Skeletal muscle satellite cell (primary cell): ENCODE results near the gene POLG2. TPM values are rescaled to one million over a fixed set of nuclear protein-coding genes. Genes with fewer than 3 reads are reported as not detected.
"Not testable (repeated sequence)": the region's sequence is repeated elsewhere in the genome, so short reads cannot be mapped to it uniquely, and the experiment has no call there.

ENCODE experiments used
- H3K27me3 ChIP-seq: 2 replicates; pipeline ENCODE4 v1.7.0; 2013; ENCODE audit warnings: low read length; ENCODE audit not compliant: control insufficient read depth, insufficient read depth
- H3K36me3 ChIP-seq: 2 replicates; pipeline ENCODE4 v1.7.0; 2013; ENCODE audit warnings: mild to moderate bottlenecking, control low read depth, low read length; ENCODE audit not compliant: insufficient read depth
- H3K4me1 ChIP-seq: 2 replicates; pipeline ENCODE4 v1.7.0; 2013; ENCODE audit warnings: low read length; ENCODE audit not compliant: control insufficient read depth, insufficient read depth
- H3K4me2 ChIP-seq: 2 replicates; pipeline ENCODE4 v1.7.0; 2013; ENCODE audit warnings: mild to moderate bottlenecking, low read length
- H3K4me3 ChIP-seq: 2 replicates; pipeline ENCODE4 v1.7.0; 2013; ENCODE audit warnings: low read length
- H3K9ac ChIP-seq: 2 replicates; pipeline ENCODE4 v1.7.0; 2013; ENCODE audit warnings: mild to moderate bottlenecking, low read depth, low read length, moderate library complexity
- H3K9me3 ChIP-seq: replicated peaks from 2 replicates; pipeline ENCODE4 v1.7.0; 2013; ENCODE audit warnings: mild to moderate bottlenecking, control low read depth, low read length
- small RNA-seq: library from RNA; depleted of rRNA; stranded (forward); fragments of <200 nt; gene quantifications from one replicate; pipeline ENCODE3, GENCODE V24; 2012

Gene POLG2

DNA sequence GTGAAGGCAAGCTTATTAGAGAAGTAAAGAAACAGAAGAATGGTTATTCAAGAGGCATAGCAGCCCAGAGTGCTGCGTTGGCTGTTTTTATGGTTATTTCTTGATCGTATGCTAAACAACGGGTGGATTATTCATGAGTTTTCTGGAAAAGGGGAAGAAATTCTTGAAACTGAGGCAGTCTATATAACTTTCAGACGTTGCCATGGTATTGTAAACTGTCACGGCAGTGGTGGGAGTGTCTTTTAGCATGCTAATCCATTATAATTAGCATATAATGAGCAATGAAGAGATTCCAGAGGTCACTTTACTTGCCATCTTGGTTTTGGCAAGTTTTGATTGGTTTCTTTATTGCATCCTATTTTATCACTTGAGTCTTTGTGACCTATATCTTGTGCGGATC lies 65.3 kb downstream of the POLG2 start:
- Histone ChIP-seq H3K4me2 (no peak overlapping the region), H3K27me3 (peaks cover 22% of the 10 kb centered on the region), H3K9me3 (no peaks in the 10 kb centered on the region), H3K4me3 (no peak overlapping the region), H3K36me3 (no peaks in the 10 kb centered on the region), H3K4me1 (no peaks in the 10 kb centered on the region), H3K9ac (no peak overlapping the region)

DNA sequence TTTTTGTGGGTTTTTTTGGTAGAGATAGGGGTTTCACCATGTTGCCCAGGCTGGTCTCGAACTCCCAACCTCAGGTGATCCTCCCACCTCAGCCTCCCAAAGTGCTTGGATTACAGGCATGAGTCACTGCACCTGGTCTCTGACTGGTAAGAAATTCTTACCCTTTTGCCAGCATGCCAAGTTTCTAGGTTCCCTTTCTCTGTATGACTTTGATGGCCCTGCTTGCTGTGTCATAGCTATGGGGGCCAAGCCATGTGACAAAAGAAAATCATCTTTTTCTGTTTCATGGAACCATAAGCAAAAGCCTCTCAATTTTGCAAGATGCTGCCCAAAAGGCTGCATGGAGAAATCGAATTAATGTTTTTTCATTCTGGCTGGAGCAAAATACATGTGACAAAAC lies 66.8 kb downstream of the POLG2 start:
- peaks cover 24% of the 10 kb centered on the region for H3K27me3 ChIP-seq

DNA sequence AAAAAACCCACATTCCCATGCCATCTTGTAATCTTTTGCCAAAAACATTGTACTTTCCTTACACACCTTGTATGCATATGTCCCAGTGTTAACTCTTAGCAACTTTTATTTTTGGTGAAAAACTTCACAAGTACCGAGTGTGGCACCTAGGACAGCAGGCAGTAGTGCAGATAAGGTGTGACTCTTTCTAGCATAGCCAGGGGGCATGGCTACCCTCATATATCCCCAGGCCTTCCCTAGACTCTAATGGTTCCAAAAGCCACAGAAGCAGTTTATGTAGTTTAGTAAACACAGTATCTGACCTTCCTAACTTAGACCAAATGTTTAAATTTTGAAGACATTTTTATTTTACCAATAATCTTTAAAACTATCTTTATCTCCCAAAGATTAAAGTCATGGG lies 68.4 kb downstream of the POLG2 start:
- Histone ChIP-seq H3K4me1 (peaks cover 6% of the 10 kb centered on the region), H3K4me2 (no peak overlapping the region), H3K9me3 (no peaks in the 10 kb centered on the region), H3K27me3 (peaks cover 27% of the 10 kb centered on the region), H3K36me3 (no peaks in the 10 kb centered on the region), H3K4me3 (no peak overlapping the region), H3K9ac (no peak overlapping the region)

More for the DNA sequence above, 66.8 kb downstream of the POLG2 start:
- not testable (repeated sequence) for H3K4me2 ChIP-seq, H3K36me3 ChIP-seq, H3K4me3 ChIP-seq, H3K4me1 ChIP-seq, H3K9ac ChIP-seq, H3K9me3 ChIP-seq

Small RNAs within 50 kb of the gene (small RNA-seq; reads per million reads assigned to genes)
- not detected for gene ATP5MFP4
